Upper lobe of right lung (tissue), 1 donor: ENCODE measurements around the gene SHB. TPM values are rescaled to one million over a fixed set of nuclear protein-coding genes. Genes with fewer than 3 reads are reported as not detected.
A peak's percentile ranks its signal among the peaks of the same experiment; 100 is the strongest.

Experiments
- ATAC-seq: fragments of 200-7000 bp; cut with Tn5 transposase; one replicate; pipeline ENCODE4 v1.9.1; 2020; ENCODE audit warnings: mild to moderate bottlenecking, moderate library complexity
- DNase-seq: peaks from one replicate; pipeline ENCODE4 v3.0.0-alpha.2; 2020
- H3K27ac ChIP-seq: fragments of 200-600 bp; one replicate; pipeline ENCODE4 v1.8.0; 2022
- H3K27me3 ChIP-seq: fragments of 200-600 bp; one replicate; pipeline ENCODE4 v1.8.0; 2022; ENCODE audit warnings: mild to moderate bottlenecking
- H3K36me3 ChIP-seq: fragments of 200-600 bp; one replicate; pipeline ENCODE4 v1.8.0; 2022
- H3K4me1 ChIP-seq: fragments of 200-600 bp; one replicate; pipeline ENCODE4 v1.8.0; 2022
- H3K4me3 ChIP-seq: fragments of 200-600 bp; one replicate; pipeline ENCODE4 v1.8.0; 2022; ENCODE audit warnings: mild to moderate bottlenecking
- H3K9me3 ChIP-seq: fragments of 200-600 bp; one replicate; pipeline ENCODE4 v1.8.0; 2022
- intact Hi-C: fragments of 100-400 bp; cut with DNase I; formaldehyde crosslinking; loops from one replicate; pipeline ENCODE4 v1.11.0; 2022
- total RNA-seq: library from RNA; stranded (reverse); fragmentation: NEBNext Ultra II Directional; extraction: Animal tissue kit (Norgen Biotek cat#: 25700); gene quantifications from one replicate; pipeline ENCODE4 v1.2.1, GENCODE V29; 2021
- TF ChIP-seq, protein P1 (sequence below): fragments of 200-600 bp; IDR thresholded peaks from one replicate; pipeline ENCODE4 v1.8.0; 2022; ENCODE audit warnings: antibody characterized with exemption
- donor health status: DM: no; HTN: yes; CAD: no; lungs with severe emphysema.

SHB gene
- total RNA-seq, 1 donor from 2014 or later, result 33.4 TPM

- intact Hi-C loops, result no loop called here
- no peaks in the 10 kb centered on the region for H3K27me3 ChIP-seq
- TF ChIP-seq, protein P1, sequence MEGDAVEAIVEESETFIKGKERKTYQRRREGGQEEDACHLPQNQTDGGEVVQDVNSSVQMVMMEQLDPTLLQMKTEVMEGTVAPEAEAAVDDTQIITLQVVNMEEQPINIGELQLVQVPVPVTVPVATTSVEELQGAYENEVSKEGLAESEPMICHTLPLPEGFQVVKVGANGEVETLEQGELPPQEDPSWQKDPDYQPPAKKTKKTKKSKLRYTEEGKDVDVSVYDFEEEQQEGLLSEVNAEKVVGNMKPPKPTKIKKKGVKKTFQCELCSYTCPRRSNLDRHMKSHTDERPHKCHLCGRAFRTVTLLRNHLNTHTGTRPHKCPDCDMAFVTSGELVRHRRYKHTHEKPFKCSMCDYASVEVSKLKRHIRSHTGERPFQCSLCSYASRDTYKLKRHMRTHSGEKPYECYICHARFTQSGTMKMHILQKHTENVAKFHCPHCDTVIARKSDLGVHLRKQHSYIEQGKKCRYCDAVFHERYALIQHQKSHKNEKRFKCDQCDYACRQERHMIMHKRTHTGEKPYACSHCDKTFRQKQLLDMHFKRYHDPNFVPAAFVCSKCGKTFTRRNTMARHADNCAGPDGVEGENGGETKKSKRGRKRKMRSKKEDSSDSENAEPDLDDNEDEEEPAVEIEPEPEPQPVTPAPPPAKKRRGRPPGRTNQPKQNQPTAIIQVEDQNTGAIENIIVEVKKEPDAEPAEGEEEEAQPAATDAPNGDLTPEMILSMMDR, result no peak
Measured at GRCh38 chr9:38044706-38045105, 24.3 kb downstream of the SHB start.

DNA sequence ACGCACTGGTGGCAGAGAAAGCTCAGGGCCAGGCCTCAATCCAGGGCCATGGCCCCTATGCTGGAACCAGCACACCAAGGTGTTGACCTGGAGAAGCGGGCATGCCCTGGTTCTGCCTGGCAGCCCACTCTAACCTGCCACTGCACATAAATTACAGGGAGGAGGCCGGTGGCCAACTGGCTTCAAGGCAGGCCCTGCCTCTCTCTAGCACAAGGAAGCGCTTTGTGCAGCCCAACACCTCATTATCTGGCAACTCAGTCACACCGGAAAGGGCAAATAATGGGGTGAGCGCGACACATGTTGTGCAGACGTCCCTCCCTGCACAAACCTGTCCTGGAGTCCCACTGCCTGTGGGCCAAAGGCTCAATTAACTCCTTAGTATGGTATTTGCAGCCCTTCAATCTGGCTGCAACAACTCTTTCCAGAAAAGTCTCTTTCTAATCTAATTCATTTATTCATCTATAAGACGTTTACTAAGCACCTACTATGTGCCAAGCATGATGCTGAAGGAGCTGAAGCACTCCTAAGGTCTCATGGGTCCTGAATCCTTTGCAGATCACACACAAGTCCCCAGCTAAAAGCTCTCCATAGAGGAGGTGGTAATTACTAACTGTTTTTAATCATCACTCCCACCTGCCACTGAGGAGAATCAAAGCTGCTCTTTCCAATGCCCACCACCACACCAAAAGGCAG lies 24.9 kb downstream of the SHB start:
- H3K27ac ChIP-seq, result no peak overlapping the region
- no peak for DNase-seq
- intact Hi-C loops, result no loop called here

More at GRCh38 chr9:38044706-38045105, 24.3 kb downstream of the SHB start:
- Histone ChIP-seq H3K4me1 (peaks cover 51% of the 10 kb centered on the region), H3K36me3 (no peaks in the 10 kb centered on the region), H3K4me3 (no peak overlapping the region), H3K9me3 (no peaks in the 10 kb centered on the region), H3K27ac (no peak overlapping the region)
- ATAC-seq, result no peak
- no peak for DNase-seq

DNA sequence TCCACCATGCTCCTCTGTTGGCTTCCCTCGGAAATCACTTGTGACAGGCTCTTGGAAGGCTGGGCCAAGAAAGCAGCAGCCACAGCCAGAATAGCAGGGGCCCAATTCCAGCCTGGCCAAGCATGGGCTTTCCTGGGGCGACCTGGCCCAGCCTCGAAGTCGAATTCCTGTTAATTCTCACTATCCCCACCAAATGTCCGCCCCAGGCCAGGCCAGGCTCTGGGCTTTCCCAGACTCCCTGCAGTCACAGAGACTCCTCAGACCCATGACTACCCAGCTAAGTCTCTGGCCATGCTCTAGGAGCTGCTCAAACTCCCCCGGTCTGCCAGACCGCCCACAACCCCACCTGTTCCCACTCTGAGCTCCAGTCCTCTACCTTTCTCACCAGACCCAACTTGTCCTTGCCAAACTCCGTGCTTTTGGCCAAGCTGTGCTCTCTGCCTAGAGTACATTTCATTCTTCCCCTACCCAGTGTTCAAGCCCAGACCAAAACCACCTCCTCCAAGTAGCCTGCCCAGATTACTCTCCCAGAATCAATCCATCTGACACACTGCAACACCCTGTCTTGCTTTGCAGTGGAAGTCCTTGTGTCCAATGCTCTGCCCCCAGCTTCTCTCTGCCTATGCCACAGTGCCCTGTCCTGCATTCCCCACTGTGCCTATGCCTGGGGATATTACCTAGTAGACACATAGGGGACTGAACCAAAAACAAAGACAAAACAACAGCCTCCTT lies 26.2 kb downstream of the SHB start:
- Histone ChIP-seq H3K27me3 (no peaks in the 10 kb centered on the region), H3K9me3 (no peaks in the 10 kb centered on the region), H3K4me1 (peaks cover 57% of the 10 kb centered on the region), H3K36me3 (no peaks in the 10 kb centered on the region), H3K4me3 (no peak overlapping the region), H3K27ac (no peak overlapping the region)
- DNase-seq (no peak), ATAC-seq (no peak)
- intact Hi-C loops, result no loop called here
- TF ChIP-seq, protein P1, result no peak

More for the DNA sequence above, 24.9 kb downstream of the SHB start:
- TF ChIP-seq, protein P1, result no peak
- Histone ChIP-seq H3K4me3 (no peak overlapping the region), H3K4me1 (peaks cover 57% of the 10 kb centered on the region), H3K9me3 (no peaks in the 10 kb centered on the region), H3K27me3 (no peaks in the 10 kb centered on the region), H3K36me3 (no peaks in the 10 kb centered on the region)
- ATAC-seq, result no peak

GRCh38 chr9:38041564-38042243 lies 27.3 kb downstream of the SHB start:
- TF ChIP-seq, protein P1, result no peak
- ATAC-seq (no peak), DNase-seq (no peak)
- H3K9me3 ChIP-seq, result no peaks in the 10 kb centered on the region
- intact Hi-C loops, result no loop called here
- no peak overlapping the region for H3K27ac ChIP-seq
- no peaks in the 10 kb centered on the region for H3K36me3 ChIP-seq
- H3K27me3 ChIP-seq, result no peaks in the 10 kb centered on the region
- H3K4me1 ChIP-seq, result peaks cover 50% of the 10 kb centered on the region
- no peak overlapping the region for H3K4me3 ChIP-seq

- no peak overlapping the region for H3K4me3 ChIP-seq
- intact Hi-C loops, result no loop called here
- H3K36me3 ChIP-seq, result no peaks in the 10 kb centered on the region
- peaks cover 38% of the 10 kb centered on the region for H3K4me1 ChIP-seq
- no peaks in the 10 kb centered on the region for H3K9me3 ChIP-seq
- ATAC-seq, result no peak
- H3K27ac ChIP-seq, result peak overlapping the region; percentile 36
- H3K27me3 ChIP-seq, result no peaks in the 10 kb centered on the region
- DNase-seq, result no peak
- TF ChIP-seq, protein P1, result no peak
Measured at GRCh38 chr9:38039907-38040682, 28.9 kb downstream of the SHB start.
